GM19438 (cell line): ENCODE results near the gene FBXL14.

Experiments used
- ATAC-seq: cut with Tn5 transposase; IDR thresholded peaks from one replicate; pipeline ENCODE4 v1.9.1; 2021; ENCODE audit warnings: low read depth; ENCODE audit not compliant: unreplicated experiment

FBXL14 gene, protein sequence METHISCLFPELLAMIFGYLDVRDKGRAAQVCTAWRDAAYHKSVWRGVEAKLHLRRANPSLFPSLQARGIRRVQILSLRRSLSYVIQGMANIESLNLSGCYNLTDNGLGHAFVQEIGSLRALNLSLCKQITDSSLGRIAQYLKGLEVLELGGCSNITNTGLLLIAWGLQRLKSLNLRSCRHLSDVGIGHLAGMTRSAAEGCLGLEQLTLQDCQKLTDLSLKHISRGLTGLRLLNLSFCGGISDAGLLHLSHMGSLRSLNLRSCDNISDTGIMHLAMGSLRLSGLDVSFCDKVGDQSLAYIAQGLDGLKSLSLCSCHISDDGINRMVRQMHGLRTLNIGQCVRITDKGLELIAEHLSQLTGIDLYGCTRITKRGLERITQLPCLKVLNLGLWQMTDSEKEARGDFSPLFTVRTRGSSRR

DNA sequence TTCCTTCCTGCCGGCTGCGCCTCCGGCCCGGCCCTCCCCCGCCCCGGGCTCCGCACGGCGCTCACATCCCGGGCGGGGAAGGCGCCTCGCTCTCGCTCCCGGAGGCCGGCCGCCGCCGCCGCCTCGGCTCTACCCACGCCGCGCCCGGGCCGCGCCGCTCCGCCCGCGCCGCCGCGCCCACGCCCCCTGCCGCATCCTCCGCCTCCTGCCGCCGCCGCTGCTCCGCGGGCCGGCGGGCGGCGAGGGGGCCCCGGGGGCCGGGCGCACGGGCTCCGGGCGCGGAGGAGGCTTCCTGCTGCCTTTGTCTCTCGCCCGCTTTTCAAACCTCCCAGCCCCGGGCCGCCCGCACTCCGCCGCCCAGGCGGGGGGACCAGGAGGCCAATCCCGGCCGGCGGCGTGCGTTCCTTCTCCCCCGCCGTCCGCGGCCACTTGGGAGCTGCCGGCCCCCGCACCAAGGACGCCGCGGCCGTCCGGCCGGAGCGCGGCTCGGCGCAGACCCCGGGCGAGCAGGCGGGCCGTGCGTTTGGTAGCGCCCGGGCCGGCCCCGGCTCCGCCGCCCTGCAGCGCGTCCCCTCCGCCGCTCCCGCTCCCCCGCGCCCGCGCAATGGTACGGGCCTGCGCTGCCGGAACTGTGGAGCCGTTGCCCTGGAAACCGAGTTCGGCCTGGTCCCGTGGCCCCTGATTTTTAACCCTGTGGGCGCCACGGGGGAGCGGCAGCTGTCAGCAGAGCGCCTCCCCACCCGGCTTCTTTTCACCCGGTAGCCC, at the start of gene FBXL14:
Gene FBXL14 (minus strand): TSS at position 321 of the 765 bp plus-strand sequence. CDS start 515 bp downstream, outside the sequence.
- ATAC-seq: peak; percentile 49

DNA sequence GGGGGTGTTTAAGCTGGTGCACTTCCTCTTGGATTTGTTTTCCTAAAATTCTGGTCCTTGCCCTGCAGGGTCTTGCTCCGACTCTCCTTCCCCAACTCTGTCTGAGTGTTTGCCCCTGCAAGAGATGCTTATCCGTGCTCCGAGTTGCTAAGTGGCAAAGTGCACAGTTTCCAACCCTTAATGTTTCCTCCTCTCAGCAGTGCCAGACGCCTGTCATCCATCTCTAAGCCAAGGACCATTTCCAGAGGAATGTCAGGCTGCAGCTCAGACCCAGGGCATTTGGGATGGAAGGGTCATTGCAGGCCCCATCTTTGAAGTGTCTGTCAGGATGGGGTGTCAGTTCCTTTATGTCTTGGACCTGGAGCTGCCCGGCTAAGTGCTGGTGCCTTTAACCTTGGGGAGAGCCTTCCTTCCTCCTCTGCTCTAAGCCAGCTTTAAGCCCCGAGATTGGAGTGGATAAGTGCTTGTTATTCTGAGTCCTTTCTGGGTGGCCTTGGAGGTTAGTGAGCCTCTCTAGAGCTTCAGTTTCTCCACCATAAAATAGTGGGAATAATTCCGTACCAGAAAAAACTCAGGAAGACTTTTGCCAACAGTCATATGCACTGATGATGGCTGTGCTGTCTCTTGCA, 49.6 kb upstream of the FBXL14 start:
- ATAC-seq: no peak

DNA sequence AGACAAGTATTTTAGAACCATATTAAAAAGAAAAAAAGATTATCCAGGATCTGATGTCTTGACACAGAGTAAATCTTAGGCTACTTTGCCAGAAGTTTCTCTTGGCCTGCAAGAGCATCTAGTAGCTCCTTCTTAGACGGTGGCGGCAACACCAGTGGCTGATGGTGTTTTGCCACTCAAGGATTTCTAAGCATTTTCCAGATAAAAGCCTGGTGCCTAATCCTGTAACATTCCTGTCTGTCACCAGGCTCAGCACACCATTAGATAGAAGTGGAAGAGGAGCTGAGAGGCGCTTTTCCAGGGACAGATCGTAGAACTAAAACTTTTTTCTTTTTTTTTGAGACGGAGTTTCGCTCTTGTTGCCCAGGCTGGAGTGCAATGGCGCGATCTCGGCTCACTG, 48.7 kb upstream of the FBXL14 start:
- ATAC-seq: no peak

DNA sequence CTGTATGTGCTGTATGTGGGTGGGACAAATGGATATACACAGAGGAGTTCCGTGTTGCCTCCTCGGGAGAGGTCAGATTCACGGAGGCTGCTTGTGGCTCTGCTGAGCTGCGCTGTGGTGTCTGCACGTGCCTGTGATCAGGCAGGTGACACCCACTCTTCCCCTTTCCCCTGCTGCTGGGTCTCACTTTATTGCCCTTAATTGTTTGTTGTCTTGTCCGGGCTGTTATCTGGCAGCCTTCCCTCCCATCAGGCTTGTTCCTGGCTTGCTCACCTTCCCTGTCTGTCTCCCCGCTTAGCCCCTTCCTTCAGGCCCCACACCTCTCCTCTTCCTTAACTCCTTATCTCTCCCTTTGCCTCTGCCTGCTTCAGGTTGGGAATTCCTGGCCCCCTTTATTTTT, 48.1 kb upstream of the FBXL14 start:
- ATAC-seq: no peak

DNA sequence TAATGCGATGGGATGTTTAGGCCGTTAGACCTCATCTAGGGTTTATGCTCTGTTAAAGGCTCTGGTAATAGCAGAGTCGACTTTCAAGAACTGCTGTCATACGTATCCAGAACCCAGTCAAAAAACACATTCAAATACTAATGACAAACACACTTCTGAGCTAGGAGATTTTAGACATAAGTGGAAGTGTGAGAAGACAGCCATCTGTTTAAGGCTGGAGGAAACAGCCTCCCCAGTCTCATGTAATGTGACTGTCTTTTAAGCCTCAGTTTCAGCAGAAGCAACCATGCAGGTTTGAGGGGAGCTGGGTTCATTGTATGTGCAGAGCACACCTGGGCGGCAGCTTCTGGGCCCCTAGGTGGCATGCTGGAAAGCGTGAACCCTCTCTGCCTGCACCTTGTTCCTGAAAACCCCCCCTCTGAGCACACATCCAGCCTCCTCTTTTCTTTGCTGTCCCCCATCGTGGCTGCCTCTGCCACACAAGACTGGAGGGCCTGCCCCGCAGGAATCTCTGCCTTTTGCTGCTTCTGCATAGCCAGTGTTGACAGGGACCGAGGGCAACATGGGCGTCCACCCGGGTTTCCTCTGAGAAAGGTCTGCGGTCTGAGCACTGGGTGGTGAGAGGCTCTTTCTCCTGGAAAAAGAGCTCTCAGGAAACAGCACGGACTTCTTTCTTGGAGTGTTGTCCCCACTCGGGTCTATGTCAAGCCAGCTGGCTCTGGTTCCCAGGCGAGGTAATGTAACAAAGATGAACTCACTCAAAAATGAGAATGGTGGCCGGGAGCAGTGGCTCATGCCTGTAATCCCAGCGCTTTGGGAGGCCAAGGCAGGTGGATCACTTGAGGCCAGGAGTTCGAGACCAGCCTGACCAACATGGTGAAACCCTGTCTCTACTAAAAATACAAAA, 46.2 kb upstream of the FBXL14 start:
- no peak for ATAC-seq

DNA sequence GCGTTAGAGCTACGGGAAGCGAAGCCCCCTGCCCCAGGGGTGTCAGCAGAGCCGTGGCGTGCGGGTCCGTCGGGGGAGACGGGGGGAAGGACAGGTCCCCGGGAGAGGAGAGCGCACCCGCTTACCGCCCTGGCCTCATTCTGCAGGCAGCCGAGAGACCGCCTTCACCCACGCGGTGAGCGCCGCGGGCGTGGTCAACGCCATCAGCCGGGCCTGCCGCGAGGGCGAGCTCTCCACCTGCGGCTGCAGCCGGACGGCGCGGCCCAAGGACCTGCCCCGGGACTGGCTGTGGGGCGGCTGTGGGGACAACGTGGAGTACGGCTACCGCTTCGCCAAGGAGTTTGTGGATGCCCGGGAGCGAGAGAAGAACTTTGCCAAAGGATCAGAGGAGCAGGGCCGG, 45.2 kb upstream of the FBXL14 start:
- no peak for ATAC-seq

DNA sequence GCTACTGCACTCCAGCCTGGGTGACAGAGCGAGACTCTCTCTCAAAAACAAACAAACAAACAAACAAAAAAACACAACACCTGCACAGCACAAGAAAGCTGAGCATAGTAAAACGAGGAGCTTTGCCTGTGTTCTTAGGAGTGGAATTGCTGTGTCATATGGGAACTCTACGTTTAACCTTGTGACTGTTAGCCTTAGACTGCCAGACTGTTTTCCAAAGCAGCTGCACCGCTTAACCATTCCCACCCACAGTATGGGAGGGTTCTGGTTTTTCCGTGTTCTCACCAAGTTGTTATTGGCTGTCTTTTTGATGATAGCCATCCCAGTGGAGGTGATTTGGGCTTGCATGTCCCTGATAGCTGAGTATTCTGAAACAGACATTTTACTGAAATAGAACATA, 43.8 kb upstream of the FBXL14 start:
- no peak for ATAC-seq

DNA sequence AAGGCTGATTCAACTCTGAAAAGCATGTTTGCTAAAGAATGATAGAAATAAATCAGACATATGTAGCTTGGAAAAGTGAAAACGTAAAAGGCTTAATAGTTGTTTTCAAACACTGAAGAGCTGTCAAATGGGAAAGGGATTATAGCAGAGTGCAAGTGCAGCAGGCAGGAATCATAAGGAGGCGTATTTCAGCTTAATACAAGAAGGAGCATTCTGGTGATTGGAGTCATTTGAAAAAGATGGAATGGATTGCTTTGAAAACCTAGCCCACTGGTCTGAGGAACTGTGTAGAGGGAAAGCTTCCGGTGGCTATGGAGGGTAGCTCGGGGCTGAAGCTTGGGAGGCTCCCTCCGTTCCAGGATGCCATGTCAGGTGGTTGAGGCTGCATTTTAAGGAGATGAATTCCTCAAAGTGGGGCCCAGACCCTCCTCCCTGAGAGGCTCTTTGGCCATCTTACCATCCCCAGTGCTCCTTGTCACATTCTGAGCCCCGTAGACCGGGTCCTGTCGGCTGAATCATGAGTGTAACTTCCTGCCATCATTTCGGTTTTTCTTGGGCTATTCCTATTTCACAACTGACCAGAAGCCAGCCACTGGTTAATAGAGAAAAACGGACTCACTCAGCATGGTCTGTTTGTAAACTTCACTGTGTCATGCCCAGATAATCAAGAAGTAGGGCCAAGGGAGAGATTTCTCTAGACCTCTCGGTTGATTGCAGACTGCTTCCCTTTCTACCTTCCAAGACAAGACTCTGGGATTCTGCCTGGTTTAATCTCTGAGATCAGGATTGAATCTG, 41.1 kb upstream of the FBXL14 start:
- ATAC-seq: no peak

DNA sequence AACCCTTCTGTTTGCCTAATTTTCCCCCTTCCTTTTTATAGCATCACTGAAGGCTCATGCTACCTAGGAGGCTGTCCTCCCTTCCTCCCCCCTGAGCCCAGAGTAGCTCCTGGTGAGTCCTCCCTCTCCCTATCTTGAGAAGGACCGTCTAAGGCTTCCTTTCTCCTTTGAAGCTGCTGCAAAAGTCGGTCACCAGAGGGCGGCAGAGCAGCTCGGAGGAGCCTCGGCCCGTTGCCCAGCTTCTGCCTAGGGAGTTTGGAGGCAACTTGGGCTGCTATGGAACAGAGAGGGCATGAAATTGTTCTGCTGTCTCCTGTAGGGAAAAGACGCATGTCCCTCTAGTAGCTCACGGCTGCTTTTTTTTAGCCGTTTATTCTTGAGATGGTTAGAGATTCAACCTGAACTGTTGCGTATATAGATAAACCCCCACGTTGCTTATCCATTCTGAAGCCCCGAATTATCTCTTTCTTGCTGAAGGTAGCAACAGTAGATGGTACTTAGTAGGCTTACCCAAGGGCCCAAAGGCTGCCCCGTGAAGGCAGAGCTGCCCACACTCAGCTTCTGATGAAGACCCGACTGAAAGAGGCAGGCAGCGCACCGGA, 40.3 kb upstream of the FBXL14 start:
- ATAC-seq: no peak

DNA sequence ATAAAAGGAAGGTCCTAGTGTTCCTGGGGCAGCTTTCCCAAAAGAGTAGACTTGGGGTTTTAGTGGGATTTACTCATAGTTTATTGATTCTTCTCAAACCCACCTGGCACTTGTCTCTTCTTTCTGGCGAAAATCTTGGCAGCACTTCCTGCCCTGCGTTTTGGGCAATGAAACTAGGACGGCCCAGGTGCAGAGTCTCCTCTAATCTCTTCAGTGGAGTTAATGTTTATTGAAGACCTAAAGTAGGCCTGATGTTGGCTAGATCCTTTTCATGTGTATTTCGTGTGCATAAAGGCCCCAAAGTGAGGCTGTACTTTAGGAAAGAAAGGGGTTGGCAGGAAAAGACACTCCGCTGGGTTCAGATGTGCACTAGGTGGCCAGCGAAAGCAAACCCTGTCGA, 39.8 kb upstream of the FBXL14 start:
- no peak for ATAC-seq

DNA sequence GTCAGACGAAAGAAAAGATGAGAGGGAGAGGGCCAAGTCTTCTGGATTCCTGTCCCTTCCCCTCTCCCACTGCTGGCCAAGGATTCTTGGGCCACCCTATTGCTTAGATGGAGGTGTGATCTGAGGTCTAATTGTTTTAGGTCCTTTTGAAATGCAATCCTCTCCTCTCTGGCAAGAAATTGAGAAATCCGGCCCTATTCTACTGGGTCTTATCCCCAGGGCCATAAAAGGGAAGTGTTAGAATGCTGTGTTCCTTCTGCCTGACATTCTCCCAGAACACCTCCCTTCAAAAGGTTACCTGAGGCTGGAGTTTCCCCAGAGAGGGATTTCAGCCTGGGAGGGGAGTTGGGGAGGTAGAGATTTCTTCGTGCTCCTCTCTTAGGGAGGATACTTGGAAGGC, 39.1 kb upstream of the FBXL14 start:
- ATAC-seq: no peak

DNA sequence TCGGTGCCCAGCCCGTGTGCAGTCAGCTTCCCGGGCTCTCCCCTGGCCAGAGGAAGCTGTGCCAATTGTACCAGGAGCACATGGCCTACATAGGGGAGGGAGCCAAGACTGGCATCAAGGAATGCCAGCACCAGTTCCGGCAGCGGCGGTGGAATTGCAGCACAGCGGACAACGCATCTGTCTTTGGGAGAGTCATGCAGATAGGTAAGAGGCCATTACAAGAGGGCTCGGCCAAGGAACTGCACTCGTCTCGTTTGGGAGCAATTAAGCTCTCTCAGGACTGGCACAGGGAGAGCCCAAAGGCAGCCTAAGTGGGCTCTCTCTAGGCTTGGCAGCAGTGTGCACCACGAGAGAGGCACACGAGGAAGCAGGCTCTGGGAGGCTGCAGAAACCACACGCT, 38.3 kb upstream of the FBXL14 start:
- ATAC-seq: no peak

DNA sequence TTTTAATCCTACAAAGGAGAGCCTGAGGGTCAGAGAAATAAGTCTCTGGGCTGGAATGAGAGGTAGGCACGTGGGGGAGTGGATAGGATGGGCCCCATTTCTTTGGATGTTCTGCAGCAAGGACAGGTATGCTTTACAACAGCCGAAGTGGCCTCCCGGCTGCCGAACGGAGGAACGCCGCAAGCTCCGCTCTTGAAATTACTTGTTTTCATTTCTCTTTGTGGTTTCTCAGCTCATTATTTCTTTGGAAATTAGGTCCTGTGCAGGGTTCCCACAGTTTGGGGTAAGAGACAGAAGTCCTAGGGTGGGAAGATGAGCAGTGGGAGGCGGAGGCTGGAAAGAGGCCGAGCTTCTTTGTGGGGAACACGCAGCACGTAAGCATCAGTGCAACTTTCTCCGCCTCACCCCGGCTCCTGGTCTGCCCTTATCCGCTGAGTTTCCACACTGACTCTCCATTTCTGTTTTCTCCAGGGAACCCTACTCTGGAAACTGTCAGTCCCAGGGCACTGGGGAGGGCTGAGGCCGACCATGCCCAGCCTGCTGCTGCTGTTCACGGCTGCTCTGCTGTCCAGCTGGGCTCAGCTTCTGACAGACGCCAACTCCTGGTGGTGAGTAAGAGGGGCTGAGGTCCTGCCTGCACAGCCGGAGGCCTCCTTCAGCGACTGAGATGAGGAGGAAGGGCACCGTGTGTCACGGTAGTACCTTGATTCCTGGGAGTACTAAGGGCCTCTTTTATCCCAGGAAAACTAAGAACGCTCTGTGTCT, 36.6 kb upstream of the FBXL14 start:
- ATAC-seq: no peak

DNA sequence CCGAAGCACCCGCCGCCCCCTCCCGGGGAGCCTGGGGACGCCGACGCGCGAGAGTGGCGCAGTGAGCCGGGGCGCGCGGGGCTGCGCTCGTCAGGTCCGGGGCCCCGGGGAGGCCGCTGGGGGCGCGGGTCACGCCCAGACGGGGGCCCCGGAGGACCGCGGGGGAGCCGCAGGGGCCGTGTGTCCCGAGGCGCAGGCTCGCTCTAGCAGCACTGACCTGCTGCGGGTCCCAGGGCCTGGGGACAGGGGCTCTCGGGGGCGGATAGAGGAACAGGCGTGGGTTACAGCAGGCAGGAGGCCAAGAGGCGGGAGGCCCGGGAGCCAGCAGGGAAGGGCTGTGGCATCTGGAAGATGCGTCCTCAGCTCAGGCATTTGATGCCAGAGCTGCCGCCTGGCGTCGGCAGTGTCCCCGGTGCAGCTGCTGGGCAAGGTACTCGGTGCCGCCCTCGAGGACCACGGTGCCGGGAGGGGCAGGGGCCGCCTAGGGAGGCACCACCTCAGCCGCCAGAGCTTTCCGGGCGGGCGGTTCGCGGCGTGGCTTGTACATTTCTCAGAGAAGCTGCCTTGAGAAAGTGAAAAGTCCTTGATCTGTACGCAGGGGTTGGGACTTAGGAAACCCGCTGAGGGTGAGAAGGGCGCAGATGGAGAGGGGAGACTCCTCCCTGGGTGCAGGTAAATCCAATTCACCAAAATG, 35.9 kb upstream of the FBXL14 start:
- ATAC-seq: no peak

DNA sequence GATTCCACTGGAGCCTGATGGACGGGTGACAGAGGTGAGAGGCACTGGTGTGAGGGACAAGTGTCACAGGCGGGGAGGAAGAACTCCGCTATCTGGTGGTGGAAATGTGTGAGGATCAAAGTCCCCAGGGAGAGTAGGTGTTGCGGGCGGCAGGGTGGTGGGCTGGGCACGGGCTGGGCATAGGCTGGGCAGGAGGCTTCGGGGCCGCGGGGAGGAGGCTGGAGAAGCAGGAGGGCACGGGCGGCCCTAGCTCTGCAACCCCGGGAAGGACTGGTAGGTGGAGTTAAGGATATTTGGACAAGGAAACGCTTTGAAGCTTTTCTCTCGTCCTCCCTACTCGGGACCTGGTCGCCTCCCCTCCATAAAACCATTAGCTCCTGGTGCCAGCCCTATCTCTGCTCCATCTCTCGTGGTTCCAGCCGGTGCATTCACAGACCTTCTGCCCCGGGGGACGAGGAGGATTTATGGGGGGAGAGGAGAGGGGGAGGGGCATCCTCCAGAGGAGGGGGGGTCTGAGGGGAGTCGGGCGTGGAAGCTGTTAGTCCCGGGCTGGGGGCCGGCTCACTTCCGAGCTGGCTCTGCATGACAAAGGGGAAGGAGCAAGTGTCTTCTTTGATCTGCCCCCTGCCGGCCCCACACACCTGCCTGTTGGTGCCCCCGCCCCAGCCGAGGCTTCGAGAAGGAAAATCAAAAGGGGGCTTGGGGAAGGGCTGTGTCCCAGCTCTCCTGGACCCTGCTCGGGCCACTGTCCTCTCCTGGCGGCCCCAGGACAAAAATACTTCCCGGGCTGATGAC, 35.2 kb upstream of the FBXL14 start:
- ATAC-seq: no peak

DNA sequence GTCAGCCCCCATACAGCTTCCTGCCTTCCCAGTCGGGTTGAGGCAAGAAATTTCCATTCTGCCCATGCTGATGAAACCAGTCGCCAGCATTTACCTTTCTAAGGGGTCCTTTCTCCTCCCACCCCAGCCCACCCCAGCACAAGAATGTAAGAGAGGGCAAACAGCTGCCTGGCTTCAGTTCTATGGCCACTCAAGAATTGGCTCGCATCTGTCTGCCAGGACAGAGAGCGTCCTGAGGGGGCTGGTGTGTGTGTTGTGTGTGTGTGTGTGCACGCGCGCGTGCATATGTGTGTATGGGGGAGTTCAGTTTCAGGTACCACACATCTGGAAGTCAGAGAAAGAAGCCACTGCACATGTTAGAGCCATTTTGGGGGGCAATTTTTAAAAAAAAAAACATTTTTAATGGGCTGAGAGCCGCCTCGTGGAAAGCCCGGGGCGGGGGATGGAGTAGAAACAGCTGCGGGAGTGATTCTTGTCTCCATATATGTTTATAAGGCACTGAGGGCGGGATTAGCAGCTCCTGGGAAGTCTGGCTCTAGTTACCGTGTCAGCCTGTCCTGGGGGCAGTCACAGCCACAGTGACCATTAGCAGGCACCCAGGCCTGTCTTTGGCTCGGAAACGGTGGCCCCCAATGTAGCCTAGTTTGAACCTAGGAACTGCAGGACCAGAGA, 34.4 kb upstream of the FBXL14 start, which contains the start of gene WNT5B:
Gene WNT5B (plus strand): TSS at position 566 of the 672 bp plus-strand sequence. CDS start 2,124 bp downstream, outside the sequence.
- no peak for ATAC-seq
